WTC11 (cell line): ENCODE results near the gene PTPN13.

ENCODE experiments used
- ESRRA ChIP-seq: sonication (generic); formaldehyde crosslinking; IDR thresholded peaks from 2 replicates; pipeline ENCODE4 v1.8.1; 2022; ENCODE audit warnings: mild to moderate bottlenecking, missing genetic modification reagents, borderline replicate concordance
- RORB ChIP-seq: fragments of 250-450 bp; sonication (Bioruptor Pico); IDR thresholded peaks from 2 replicates; pipeline ENCODE4 v1.9.0; 2021; ENCODE audit warnings: mild to moderate bottlenecking
- SMAD3 ChIP-seq: sonication (generic); formaldehyde crosslinking; IDR thresholded peaks from 2 replicates; pipeline ENCODE4 v1.8.0; 2022; ENCODE audit warnings: missing genetic modification reagents, mild to moderate bottlenecking, borderline replicate concordance
- TCF7 ChIP-seq: sonication (generic); formaldehyde crosslinking; IDR thresholded peaks from 2 replicates; pipeline ENCODE4 v1.8.0; 2022; ENCODE audit warnings: mild to moderate bottlenecking, low read depth, missing genetic modification reagents, moderate library complexity
- TF ChIP-seq, protein P1 (sequence below): fragments of 200-600 bp; IDR thresholded peaks from 2 replicates; pipeline ENCODE4 v1.8.0; 2022; ENCODE audit warnings: antibody characterized with exemption
- TF ChIP-seq, protein P2 (sequence below): fragments of 250-450 bp; sonication (Bioruptor Pico); IDR thresholded peaks from 2 replicates; pipeline ENCODE4 v1.9.0; 2021; ENCODE audit warnings: mild to moderate bottlenecking, borderline replicate concordance

DNA sequence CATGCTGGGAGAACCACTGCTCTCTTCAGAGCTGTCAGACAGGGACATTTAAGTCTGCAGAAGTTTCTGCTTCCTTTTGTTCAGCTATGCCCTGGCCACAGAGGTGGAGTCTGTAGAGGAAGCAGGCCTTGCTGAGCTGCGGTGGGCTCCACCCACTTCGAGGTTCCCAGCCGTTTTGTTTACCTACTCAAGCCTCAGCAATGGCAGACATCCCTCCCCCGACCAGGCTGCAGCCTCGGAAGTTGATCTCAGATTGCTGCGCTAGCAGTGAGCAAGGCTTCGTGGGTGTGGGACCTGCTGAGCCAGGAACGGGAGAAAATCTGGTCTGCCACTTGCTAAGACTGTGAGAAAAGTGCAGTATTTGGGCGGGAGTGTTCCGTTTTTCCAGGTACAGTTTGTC, 136.2 kb downstream of the PTPN13 start:
- TF ChIP-seq, protein P1, sequence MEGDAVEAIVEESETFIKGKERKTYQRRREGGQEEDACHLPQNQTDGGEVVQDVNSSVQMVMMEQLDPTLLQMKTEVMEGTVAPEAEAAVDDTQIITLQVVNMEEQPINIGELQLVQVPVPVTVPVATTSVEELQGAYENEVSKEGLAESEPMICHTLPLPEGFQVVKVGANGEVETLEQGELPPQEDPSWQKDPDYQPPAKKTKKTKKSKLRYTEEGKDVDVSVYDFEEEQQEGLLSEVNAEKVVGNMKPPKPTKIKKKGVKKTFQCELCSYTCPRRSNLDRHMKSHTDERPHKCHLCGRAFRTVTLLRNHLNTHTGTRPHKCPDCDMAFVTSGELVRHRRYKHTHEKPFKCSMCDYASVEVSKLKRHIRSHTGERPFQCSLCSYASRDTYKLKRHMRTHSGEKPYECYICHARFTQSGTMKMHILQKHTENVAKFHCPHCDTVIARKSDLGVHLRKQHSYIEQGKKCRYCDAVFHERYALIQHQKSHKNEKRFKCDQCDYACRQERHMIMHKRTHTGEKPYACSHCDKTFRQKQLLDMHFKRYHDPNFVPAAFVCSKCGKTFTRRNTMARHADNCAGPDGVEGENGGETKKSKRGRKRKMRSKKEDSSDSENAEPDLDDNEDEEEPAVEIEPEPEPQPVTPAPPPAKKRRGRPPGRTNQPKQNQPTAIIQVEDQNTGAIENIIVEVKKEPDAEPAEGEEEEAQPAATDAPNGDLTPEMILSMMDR, result no peak
- TF ChIP-seq SMAD3 (CRISPR knock-in tag) (no peak), RORB (no peak), TCF7 (CRISPR knock-in tag) (no peak), ESRRA (CRISPR knock-in tag) (no peak)
- TF ChIP-seq, protein P2, sequence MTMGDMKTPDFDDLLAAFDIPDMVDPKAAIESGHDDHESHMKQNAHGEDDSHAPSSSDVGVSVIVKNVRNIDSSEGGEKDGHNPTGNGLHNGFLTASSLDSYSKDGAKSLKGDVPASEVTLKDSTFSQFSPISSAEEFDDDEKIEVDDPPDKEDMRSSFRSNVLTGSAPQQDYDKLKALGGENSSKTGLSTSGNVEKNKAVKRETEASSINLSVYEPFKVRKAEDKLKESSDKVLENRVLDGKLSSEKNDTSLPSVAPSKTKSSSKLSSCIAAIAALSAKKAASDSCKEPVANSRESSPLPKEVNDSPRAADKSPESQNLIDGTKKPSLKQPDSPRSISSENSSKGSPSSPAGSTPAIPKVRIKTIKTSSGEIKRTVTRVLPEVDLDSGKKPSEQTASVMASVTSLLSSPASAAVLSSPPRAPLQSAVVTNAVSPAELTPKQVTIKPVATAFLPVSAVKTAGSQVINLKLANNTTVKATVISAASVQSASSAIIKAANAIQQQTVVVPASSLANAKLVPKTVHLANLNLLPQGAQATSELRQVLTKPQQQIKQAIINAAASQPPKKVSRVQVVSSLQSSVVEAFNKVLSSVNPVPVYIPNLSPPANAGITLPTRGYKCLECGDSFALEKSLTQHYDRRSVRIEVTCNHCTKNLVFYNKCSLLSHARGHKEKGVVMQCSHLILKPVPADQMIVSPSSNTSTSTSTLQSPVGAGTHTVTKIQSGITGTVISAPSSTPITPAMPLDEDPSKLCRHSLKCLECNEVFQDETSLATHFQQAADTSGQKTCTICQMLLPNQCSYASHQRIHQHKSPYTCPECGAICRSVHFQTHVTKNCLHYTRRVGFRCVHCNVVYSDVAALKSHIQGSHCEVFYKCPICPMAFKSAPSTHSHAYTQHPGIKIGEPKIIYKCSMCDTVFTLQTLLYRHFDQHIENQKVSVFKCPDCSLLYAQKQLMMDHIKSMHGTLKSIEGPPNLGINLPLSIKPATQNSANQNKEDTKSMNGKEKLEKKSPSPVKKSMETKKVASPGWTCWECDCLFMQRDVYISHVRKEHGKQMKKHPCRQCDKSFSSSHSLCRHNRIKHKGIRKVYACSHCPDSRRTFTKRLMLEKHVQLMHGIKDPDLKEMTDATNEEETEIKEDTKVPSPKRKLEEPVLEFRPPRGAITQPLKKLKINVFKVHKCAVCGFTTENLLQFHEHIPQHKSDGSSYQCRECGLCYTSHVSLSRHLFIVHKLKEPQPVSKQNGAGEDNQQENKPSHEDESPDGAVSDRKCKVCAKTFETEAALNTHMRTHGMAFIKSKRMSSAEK (CRISPR knock-in tag), result no peak
